C4-2B (cell line): Measurements from ENCODE around the gene STRA8.
A peak's percentile ranks its signal among the peaks of the same experiment; 100 is the strongest.

ENCODE experiments used
- H3K27ac ChIP-seq: fragments of 450-650 bp; 2 replicates; pipeline ENCODE4 v1.5.1; 2017
- ZFX ChIP-seq: fragments of 450-650 bp; IDR thresholded peaks from 2 replicates; pipeline ENCODE4 v1.6.1; 2017
- TF ChIP-seq, protein P1 (sequence below): fragments of 450-650 bp; conservative IDR thresholded peaks from 2 replicates; pipeline ENCODE4 v1.5.1; 2017; ENCODE audit warnings: mild to moderate bottlenecking

STRA8 gene

GRCh38 chr7:135211179-135211945 lies 22.3 kb upstream of the STRA8 start, which contains the start of gene WDR91:
Gene WDR91 (minus strand): TSS chr7:135211526. CDS start chr7:135211502, 24 bp downstream.
- no peak for TF ChIP-seq ZFX
- TF ChIP-seq, protein P1, sequence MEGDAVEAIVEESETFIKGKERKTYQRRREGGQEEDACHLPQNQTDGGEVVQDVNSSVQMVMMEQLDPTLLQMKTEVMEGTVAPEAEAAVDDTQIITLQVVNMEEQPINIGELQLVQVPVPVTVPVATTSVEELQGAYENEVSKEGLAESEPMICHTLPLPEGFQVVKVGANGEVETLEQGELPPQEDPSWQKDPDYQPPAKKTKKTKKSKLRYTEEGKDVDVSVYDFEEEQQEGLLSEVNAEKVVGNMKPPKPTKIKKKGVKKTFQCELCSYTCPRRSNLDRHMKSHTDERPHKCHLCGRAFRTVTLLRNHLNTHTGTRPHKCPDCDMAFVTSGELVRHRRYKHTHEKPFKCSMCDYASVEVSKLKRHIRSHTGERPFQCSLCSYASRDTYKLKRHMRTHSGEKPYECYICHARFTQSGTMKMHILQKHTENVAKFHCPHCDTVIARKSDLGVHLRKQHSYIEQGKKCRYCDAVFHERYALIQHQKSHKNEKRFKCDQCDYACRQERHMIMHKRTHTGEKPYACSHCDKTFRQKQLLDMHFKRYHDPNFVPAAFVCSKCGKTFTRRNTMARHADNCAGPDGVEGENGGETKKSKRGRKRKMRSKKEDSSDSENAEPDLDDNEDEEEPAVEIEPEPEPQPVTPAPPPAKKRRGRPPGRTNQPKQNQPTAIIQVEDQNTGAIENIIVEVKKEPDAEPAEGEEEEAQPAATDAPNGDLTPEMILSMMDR = peak; percentile 24; the same call in 1 of the 2 replicates
- peak within 1 kb of the TSS; percentile 72 for H3K27ac ChIP-seq

DNA sequence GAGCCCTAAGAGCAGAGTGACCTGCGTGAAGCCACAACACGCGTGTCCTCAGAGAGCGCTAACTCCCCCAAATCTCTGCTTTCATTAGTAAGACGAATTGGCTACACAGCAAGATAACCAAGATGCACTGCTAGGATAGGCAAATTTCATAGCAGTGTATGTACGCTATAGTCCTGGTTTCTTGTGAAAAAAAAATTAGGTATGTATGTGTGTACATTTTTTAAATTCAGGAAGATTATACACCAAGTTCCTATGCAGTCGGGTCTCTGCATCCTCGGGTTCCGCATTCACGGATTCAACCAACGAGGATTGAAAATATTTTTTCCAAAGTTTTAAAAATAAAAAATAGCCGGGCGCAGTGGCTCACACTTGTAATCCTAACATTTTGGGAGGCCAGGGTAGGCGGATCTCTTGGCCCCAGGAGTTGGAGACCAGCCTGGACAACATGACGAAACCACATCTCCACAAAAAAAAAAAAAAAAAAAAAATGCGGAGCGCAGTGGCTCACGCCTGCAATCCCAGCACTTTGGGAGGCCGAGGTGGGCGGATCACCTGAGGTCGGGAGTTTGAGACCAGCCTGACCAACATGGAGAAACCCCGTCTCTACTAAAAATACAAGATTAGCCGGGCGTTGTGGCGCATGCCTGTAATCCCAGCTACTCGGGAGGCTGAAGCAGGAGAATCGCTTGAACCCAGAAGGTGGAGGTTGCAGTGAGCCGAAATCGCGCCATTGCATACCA lies 21.5 kb upstream of the STRA8 start:
- peak overlapping the region; percentile 72 for H3K27ac ChIP-seq

DNA sequence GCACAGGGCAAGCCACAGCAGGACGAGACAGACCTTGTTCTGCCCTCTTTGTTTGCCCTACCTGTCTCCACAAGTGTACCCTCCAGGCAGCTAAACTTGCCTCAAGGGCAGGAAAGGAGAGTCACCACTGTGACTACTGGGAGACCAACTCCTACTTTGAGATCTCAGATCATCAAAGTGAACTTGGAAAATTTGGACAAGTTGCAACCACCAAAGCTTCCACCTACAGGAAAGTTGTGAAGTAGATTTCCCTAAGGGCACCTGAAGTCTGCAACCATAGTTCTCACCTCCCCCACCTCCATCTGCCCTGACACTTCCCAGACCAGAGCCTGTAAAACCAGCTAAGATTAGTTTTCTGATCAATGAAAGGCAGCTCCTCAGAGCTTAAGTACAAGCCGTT lies 19.8 kb upstream of the STRA8 start:
- no peak for TF ChIP-seq ZFX
- H3K27ac ChIP-seq = no peak overlapping the region

- no peak for TF ChIP-seq ZFX
- TF ChIP-seq, protein P1 = no peak
Observed at GRCh38 chr7:135215180-135215579, 18.5 kb upstream of the STRA8 start.

GRCh38 chr7:135215698-135216097 lies 17.9 kb upstream of the STRA8 start:
- no peak overlapping the region for H3K27ac ChIP-seq
- TF ChIP-seq, protein P1 = no peak
- TF ChIP-seq ZFX = no peak

More at GRCh38 chr7:135215180-135215579, 18.5 kb upstream of the STRA8 start:
- H3K27ac ChIP-seq = no peak overlapping the region

DNA sequence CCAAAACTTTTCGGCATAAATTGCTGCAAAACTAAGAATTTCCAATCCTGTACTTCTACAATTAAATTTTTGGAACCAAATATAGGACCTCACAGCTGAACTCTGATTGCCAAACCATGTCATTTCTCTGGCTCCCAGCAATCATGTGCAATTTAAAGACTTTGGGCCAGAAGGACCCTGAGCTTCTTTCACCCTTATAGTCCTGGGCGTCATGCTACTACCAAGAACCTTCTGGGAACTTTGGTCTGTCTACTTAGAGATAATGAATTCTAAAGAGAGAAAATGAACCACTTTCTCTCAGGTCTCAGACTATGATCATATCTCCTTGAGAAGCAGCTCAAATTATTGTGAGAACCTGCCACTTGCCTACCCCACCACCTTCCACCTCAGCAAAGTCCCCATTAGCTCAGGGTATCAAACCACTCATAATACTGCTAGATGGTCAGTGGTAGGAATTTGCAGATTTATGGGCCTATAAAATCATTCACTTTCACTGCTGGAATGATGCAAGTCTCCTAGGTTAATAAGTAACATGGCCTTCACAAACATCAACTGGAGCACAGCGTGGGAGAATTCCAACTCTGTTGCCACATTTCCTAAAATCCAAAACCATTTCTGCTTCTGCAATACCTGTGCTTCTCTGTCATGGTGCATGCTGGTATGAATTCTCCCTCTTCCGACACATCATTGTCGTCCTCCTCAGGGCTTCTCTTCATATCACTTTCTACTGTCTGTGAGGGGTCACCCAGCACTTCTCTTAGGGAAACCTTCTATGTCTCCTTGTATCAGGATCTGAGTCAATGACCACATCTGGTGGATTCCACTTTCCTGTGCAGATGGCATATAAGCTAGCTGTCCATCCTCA lies 15.8 kb upstream of the STRA8 start:
- no peak overlapping the region for H3K27ac ChIP-seq
- TF ChIP-seq, protein P1 = no peak
- TF ChIP-seq ZFX = no peak

DNA sequence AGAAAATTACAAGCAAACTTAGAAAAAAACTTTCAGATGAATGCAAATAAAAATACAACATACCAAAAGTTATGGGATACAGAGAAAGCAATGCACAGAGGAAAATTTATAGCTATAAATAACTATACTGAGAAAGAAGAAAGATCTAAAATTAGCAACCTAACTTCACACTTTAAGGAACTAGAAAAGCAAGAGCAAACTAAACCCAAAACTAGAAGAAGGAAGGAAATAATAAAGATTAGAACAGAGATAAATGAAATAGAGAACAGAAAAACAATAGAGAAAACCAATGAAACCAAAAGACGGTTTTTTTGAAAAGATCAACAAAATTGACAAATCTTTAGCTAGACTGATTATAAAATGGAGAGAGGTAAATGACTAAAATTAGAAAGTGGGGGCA lies 9.6 kb upstream of the STRA8 start:
- H3K27ac ChIP-seq = no peak overlapping the region
- no peak for TF ChIP-seq ZFX
- TF ChIP-seq, protein P1 = no peak

DNA sequence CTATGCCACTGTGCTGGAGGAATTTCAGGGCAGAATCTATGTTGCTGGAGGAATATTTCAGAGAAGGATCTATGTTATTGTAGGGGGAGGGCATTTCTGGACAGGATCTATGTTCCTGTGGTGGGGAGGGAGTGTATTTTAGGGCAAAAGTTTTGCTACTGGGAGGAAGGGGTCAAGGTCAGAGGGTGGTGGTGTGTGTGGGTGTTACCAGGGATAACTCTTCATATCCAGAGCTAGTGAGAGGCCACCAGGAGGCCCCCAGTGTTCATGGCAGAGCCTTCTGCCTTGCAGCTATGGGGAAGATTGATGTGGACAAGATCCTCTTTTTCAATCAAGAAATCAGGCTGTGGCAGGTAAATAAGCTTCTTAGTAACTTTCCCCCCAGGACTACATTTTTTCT lies 2.0 kb upstream of the STRA8 start:
- TF ChIP-seq, protein P1 = no peak
- no peak for TF ChIP-seq ZFX

More for the DNA sequence above, 2.0 kb upstream of the STRA8 start:
- no peak overlapping the region for H3K27ac ChIP-seq
